GM19372 (cell line): Measurements from ENCODE around the gene HSD11B2.
"Not testable (repeated sequence)": the region's sequence is repeated elsewhere in the genome, so short reads cannot be mapped to it uniquely, and the experiment has no call there.

ENCODE experiments used
- ATAC-seq: cut with Tn5 transposase; IDR thresholded peaks from one replicate; pipeline ENCODE4 v1.9.1; 2021; ENCODE audit warnings: mild to moderate bottlenecking, low read depth, moderate library complexity; ENCODE audit not compliant: unreplicated experiment

Gene HSD11B2

DNA sequence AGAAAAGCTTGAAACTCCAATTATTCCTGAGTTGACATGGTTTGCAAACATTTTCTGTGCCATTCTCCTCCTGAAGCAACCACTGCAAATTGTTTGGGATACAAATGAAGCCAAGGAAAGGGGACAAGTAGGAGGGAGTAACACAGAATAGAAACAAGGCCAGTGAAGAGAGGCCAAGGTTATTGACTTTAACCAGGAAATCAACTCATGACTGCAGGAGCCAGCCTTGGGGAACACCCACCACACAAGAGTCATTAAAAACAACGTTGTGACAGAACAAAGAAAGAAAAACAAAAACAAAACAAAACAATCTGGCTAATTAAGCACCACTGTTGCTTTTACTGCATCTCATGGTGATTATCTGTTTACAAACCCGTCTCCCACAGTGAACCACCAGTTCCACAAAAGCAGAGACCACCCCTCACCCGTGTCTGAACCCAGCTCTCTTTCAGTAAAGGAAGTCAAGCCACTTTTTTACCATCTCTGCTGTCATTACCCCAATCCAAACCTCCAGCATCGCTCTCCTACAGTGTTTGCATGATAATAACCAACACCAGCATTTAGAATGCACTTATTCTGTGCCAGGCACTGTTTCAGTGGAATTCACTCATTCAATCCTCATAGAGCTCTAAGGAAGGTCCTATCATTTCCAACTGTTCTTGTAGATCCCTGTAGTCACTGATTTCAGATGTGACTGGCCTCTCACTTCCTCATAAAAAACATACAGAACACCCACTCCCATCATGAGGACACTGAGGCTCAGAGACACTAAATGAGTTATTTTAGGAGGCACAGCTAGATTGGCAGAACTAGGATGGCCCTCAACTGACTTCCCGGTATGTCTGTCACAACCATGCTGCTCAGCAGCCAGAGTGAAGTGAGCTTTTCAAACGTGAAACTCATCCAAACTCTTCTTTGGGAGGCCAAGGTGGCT is 16.7 kb upstream of the HSD11B2 start:
- ATAC-seq: no peak

DNA sequence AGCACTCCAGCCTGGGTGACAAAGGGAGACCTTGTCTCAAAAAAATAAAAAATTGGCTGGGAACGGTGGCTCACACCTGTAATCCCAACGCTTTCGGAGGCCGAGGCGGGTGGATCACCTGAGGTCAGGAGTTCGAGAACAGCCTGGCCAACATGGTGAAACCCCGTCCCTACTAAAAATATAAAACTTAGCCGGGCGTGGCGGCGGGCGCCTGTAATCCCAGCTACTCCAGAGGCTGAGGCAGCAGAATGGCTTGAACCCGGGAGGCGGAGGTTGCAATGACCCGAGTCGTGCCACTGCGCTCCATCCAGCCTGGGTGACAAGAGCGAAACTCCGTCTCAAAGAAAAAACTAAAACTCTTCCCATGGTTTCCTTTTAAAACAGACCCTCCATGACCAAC is 15.5 kb upstream of the HSD11B2 start:
- not testable (repeated sequence) for ATAC-seq

DNA sequence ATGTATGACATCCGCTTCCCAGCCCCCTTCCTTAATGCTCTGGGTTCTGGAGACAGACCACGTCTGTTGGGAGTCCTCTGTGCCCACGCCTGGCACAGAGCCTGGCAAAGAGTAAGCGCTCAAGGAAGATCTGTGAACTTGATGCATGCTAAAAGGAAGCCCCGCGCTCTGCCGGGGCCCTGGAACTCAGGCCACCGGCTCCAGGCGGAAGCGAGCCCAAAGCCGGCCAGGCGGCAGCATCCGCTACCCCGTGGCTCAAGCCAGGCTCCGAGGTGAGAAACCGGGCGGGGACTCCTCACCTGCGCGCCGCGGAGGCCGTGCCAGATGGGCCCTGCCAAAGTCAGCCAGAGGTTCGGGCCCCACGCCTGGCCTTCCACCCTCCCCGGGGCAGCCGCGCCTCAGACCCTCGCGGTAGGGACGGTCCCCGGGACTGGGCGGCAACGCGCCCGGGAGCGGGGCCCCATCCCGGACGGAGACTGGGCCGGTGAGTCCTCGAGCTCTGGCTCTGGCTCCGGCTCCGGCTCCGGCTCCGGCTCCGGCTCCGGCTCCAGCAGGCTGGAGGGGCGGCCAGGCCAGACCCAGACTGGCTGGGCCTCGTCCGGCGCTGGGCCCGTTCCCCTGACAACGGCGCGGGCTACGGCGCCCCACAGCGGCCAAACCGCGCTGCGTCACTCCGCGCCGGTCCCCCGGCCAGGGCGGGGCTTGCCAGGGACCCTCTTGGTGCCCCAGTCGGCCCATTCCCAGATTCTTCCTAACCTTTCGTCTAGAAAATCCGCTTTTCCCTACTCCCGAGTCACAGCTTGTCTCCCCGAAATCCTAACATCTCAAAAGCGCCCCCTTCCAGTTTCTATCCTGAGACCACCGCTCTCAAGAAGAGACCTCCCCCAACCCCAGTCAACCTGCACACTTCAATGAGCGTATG is 14.8 kb upstream of the HSD11B2 start, which contains the start of gene ZDHHC1:
Gene ZDHHC1 (minus strand): TSS at position 606 of the 922 bp plus-strand sequence. CDS start 8,702 bp downstream, outside the sequence.
- ATAC-seq: peak; percentile 78

DNA sequence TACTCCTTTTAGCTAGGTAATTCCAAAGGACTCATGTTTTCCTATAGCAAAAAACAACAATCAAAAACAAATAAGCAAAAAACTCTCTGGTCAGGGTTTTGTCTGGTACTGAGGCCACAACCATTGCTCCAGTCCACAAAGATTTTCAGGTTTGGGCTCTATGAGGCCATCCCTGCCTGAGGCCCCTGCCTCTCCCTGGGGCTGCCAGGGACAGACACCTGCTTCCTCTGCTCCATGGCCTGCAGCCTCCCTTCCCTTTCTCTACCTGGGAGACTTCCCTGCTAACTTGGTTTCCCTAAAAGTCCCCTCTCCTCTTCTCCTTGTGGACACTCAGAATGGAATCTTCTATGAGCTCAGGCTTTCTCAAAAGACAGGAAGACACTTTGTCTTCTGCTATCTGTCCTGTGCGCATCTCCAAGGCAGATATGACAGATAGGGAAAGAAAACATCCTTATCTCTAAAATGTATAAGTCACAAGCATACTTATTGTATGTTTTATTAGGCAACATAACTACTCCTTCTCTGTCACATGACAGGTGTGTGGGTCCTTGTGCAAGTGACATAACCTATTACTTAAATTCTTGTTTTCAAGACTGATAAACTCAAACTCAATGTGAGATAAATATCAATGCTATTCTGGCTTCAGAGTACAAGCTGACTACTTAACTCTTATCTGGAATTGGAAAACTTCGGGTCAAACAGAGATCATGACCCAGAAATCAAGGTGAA is 13.4 kb upstream of the HSD11B2 start:
- ATAC-seq: no peak

DNA sequence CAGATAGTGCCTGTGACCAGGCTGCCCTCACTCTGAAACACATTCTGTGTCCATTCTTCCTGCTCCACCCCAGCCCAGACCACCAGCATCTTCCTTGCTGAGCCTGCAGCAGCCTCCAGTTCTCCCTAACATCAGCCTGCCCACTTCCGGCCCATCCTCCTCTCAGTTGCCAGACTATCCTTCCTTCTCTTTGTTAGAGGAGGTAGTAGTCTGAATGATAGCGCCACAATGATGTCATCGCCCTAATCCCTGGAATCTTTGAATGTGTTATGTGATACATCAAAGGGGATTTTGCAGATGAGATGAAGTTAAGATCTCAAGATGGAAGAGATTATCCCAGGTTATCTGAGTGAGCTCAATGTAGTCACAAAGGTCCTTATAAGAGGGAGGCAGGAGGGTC is 11.4 kb upstream of the HSD11B2 start:
- no peak for ATAC-seq

DNA sequence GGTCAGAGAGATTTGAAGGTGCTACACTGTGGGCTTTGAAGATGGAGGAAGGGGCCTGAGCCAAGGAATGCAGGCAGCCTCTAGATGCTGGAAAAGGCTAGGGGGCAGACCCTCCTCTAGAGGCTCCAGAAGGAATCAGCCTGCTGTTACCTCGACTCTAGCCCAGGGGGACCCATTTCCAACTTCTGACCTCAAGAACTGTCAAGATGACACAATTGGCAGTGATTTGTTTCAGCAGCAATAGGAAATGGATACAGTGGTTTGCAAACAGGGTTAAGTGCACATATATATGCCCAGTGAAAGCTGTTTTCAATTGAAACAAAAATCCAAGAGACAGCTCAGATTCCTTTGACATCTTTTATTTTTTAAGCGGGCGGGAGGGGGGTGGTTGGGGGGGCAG is 11.0 kb upstream of the HSD11B2 start:
- no peak for ATAC-seq

DNA sequence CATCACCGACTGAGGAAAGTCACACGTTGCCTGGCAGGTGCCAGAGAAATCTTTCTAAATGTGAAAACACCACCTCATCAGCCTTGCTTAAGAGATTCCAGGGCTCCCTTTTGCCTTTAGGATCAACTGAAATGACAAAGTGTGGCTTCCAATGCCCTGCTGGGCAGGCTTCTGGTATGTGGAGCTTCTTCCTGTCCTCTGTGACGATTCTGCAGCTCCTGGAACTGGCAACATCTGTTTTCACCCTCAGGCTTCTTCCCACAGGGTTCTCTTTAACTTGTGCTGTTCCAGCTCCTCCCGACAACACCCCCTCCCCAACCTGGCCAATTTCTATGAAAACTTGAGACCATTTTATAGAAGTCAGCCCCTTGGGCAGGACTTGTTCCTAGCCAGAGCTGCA is 9.9 kb upstream of the HSD11B2 start:
- no peak for ATAC-seq

DNA sequence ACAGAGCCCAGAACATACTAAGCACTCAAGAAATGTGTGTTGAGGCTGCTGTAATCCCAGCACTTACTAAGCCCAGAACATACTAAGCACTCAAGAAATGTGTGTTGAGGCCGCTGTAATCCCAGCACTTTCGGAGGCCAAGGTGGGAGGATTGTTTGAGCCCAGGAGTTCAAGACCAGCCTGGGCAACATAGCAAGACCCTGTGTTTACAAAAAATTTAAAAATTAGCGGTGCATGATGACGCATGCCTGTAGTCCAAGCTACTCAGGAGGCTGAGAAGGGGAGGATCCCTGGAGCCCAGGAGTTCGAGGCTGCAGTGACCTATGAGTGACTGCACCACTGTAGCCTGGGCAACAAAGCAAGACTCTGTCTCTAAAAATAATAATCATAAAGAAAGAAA is 7.9 kb upstream of the HSD11B2 start:
- ATAC-seq: no peak

DNA sequence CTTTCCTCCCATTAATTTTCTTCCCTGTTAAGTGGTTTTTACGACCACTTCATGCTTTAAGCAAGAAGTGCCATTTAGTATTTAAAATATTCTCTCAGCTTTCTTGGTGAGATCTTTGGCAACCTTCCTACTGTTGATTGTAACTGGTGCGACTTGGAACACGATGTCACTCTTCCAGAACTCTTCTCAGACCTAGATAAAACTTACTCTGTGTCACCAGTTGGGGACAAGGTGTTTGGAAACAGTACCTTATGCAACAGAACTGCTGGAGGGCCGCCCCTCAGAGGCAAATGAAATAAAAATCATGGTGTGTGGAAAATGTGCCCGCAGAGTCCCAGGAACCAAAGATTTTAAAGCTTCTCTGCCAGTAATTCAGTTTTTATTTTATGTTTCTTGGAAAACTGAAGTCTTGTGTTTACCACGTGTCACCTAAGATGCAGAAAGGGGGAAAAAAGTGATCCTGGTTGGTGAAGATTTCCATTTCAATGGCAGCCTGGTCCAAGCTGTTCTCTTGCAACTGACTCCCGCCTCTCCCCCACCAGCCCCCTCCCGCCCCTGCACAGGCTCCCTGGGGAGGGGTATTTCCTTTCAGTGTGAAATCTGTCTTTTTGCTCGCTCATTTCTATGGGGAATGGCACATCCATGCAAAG is 7.2 kb upstream of the HSD11B2 start:
- no peak for ATAC-seq

DNA sequence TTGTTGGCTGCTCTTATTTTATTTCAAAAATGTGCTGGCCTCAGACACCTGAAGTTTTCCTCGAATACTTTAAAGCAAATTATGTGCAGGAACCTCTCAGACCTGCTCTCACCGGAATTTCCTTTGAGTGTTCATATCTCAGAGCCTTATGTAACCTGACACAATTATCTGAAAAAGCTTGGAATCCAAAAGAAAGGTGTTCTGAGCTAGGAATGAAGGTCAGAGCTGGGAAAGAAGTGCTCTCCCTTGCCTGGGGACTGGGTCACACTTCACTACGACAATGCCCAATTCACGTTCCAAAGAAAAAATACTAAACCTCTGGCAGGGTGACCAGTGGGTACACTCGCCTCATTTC is 6.7 kb upstream of the HSD11B2 start:
- no peak for ATAC-seq

DNA sequence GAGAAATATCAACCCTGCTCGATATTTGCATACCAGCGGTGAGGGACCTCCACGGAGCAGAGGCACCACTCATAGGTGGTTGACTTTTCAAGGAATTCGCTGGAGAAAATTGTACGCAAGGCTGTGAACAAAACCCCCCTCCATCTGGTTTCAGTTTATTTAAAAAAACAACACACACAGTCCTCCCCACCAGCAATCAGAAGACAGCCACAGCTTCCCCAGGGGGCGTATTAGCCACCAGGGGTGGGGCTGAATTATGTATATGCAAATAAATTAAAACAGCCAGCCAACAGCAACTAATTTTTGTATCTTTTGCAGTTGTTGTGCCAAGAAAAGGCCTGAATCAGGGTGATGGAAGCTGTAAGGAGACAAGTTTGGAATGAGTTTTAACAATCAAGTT is 5.9 kb upstream of the HSD11B2 start:
- ATAC-seq: no peak

DNA sequence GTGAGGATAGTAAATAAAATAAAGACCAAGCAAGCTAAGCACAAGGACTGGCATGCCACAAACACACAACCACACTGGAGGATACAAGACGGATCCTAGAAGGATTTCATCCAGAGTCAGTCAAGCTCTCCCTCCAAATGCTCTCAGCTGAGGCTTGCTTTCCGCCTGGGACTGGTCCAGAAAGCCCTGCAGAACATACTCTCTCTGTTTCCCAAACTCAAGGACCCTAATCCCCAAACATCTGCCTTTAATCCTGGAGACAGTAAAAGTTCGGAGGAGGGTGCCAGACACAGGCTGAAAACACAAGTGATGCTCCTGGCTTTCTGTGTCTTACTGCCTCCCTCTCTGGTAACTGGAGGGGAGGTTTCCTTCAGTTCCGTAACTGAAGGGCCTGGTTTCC is 5.3 kb upstream of the HSD11B2 start:
- ATAC-seq: no peak

DNA sequence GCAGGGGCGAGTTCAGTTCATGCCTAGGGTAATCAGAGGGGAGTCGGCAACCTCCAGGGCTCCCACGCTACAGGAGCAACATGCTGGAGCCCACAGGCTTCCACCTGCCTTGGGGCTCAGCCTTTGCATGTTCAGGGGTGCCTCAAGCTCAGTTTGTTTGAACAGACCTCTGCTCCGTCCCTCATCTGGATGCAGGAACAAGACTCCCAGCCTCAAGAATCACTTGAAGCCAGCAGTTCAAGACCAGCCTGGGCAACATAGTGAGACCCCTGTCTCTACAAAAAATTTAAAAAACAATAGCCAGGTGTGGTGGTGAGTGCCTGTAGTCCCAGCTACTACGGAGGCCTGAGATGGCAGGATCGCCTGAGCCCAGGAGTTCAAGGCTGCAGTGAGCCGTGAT is 4.9 kb upstream of the HSD11B2 start:
- ATAC-seq: no peak

DNA sequence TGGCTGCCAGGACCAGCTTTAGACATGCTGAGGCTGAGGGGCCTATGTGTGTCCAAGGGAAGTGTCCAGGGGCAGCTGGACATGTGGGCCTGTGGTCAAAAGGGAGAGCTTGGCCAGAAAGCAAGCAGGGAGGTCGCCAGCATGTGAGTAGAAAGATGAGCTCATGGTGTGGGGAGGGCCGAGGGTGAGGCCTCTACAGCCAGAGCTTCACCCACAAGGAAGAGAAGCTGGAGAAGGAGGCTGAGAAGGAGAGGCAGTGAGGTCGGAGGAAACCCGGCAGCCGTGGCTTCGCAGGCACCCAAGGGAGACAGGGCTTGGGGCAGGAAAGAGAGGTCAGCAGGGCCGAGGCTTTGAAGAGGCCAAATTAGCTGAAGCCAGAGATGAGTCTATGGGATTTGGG is 4.0 kb upstream of the HSD11B2 start:
- ATAC-seq: no peak

DNA sequence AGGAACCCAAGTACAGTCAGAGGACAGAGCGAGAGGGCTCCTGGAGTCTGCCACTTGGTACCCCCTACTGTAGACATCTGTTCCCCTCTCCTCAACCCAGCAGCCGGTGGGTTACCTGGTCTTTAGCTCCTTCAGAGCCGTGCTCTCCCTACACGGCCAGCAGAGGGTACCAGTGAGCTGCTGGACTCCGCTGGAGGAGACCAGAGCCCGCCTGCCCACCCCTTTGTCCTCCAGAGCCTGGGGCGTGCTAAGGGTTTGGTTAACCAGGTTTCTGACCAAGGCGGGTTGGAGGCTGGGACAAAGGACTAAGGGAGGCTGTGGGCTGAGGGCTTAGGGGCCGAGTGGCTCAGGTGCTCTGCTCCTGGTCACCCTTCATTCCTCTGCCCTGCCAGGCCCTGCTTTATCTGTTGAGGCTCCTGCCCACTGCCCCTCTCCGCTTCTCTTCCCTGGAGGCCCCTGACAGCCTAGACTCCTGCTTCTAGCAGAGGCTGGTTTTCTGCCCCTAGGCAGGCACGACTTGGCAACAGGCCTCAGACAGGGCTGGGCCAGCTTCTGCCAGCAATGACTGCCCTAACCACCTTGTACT is 2.7 kb upstream of the HSD11B2 start:
- no peak for ATAC-seq

DNA sequence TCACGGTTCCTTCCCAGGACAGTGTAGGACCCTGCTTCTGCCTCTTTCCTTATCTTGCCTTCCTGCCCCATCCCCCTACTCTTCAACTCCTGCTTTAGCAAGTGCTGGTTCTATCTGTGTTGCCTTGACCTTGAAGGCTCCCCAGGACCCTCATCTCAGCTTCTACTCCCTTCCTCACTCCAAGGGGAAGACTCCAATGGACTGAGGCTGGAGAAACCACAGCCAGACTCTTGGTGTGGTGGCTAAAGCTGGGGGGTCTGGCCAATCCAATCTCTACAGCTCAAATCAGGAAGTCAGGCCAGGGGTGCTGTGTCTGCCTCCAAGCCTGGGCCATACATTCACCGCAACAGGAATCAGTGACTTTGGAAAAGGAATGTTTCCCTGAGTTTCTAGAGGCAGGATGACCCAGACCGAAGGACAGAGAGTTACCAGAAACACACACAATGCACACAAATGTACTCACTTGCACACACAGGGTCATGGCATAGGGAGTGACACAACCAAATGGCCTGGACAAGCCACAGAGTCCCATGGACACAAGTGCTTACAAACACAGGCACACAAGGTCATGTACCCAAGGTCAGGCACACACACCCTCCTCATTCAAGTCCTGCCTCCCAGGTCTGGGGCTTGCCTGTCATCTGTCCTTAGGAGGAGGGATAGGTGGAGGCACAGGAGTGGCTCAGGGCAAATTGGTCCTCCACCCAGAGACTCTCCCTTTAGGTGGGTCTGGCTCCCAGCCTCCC is 1.7 kb upstream of the HSD11B2 start:
- no peak for ATAC-seq

DNA sequence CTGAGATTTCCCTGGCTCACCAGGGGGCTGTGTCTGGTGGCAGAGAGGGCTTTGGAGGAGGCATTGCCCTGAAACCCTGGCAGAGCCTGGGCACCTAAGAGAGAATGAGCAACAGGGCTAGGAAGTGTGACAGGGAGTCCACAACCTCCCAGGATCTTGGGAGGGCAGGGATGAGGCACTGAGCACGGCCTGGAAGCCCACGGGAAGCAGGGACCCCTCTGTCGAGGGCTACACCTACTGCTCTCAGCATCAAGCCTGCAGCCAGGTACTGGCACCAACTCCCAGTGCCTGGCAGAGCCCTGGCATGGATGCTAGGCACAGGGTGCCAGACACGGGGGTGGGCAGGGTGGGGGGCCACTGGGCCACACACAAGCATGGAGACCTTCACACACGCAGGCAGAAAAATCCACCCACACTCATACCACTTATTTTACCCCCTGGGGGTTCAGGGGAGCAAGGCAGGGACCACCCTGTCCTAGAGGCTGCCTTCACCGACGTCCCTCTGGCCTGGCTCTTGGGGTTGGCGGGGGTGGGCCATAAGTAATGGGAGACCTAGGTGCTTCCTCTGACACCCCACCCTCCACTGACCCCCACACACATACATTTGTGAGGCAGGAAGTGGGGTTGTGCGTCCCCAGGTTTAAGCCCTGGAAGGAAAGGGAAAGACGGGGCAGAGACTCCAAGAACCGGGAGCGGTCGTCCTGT is 970 bp upstream of the HSD11B2 start:
- ATAC-seq: no peak

DNA sequence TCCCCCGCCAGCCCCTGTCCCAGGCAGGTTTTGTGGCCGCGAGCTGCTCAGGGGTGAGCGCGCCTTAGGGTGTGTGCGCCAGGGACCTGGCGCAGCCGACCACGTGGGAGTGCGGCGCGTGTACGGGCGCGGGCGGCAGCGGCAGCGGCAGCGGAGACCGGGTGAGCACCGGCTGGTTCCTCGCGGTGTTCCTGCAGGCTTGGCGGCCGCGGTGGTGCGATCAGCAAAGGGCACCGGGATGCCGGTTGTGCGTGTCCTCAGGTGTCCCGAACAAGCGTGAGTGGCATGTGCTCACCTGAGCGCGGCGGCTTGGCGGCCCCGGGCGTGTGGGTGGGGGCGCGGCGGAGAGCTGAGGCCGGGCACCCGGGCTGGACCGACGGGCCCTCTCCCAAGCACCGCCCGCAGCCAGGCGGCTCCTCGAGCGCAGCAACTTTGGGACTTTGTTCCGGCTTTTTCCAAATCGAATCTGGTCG is 381 bp upstream of the HSD11B2 start:
- no peak for ATAC-seq
